Measurements from ENCODE around the gene BST2. TPM values are rescaled to one million over a fixed set of nuclear protein-coding genes. Genes with fewer than 3 reads are reported as not detected.

The BST2 gene
- total and polyA plus RNA-seq, 9 of the 15 experiments (the other 6 are each of a cell fraction or from before 2014, with no cell fraction given): 11.2 to 232 (median 151) TPM

GRCh38 chr19:17420475-17420924 lies 15.1 kb upstream of the BST2 start (continued):
- TF ChIP-seq MAX (CRISPR knock-in tag; IDR thresholded peaks at IDR 0.05): peak; percentile 61
- no peak for TF ChIP-seq GMEB1 (CRISPR knock-in tag; IDR thresholded peaks at IDR 0.05)
- TF ChIP-seq ARID3B (CRISPR knock-in tag; IDR thresholded peaks at IDR 0.05; ENCODE audit: borderline replicate concordance): no peak
- TF ChIP-seq TCF15 (CRISPR knock-in tag; IDR thresholded peaks at IDR 0.05): no peak
- peak; percentile 99 for TF ChIP-seq ZNF263 (CRISPR knock-in tag; IDR thresholded peaks at IDR 0.05; ENCODE audit: borderline replicate concordance)
- no peak for TF ChIP-seq MCM5 (IDR thresholded peaks at IDR 0.05; ENCODE audit: low read depth)
- no peak for TF ChIP-seq PPARD (CRISPR knock-in tag; IDR thresholded peaks at IDR 0.05)
- 0 out of 2 replicates have a peak, but pooled peaks have one; percentile 30 for TF ChIP-seq MYC (IDR thresholded peaks at IDR 0.05; ENCODE audit: low read depth, low read length)
- TF ChIP-seq MYC (CRISPR knock-in tag; IDR thresholded peaks at IDR 0.05; ENCODE audit: borderline replicate concordance, low read depth): 0 out of 2 replicates have a peak, but pooled peaks have one; percentile 34
- no peak for TF ChIP-seq KDM1A (IDR thresholded peaks at IDR 0.05)
- TF ChIP-seq ZNF830 (CRISPR knock-in tag; IDR thresholded peaks at IDR 0.05): no peak
- TF ChIP-seq NR2C2 (CRISPR knock-in tag; IDR thresholded peaks at IDR 0.05): no peak
- no peak for TF ChIP-seq NR2C2 (tag; IDR thresholded peaks at IDR 0.05)
- TF ChIP-seq, protein P1, sequence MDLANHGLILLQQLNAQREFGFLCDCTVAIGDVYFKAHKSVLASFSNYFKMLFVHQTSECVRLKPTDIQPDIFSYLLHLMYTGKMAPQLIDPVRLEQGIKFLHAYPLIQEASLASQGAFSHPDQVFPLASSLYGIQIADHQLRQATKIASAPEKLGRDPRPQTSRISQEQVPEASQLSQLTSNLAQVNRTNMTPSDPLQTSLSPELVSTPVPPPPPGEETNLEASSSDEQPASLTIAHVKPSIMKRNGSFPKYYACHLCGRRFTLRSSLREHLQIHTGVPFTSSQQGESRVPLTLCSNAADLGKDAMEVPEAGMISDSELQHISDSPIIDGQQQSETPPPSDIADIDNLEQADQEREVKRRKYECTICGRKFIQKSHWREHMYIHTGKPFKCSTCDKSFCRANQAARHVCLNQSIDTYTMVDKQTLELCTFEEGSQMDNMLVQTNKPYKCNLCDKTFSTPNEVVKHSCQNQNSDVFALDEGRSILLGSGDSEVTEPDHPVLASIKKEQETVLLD (IDR thresholded peaks at IDR 0.05): 0 out of 2 replicates have a peak, but pooled peaks have one; percentile 41
- no peak for TF ChIP-seq ZNF445 (CRISPR knock-in tag; IDR thresholded peaks at IDR 0.05; ENCODE audit: low read depth)
- no peak for TF ChIP-seq POU5F1 (IDR thresholded peaks at IDR 0.05; ENCODE audit: borderline replicate concordance, low read depth, low read length, partially characterized antibody)
- no peak for TF ChIP-seq CHD1 (IDR thresholded peaks at IDR 0.05; ENCODE audit: low read length)
- TF ChIP-seq CHCHD3 (CRISPR knock-in tag; IDR thresholded peaks at IDR 0.05): no peak
- peak; percentile 0; the same call in 1 of the 2 replicates for TF ChIP-seq PHF8 (IDR thresholded peaks at IDR 0.05; ENCODE audit: borderline replicate concordance, low read length)
- TF ChIP-seq HDAC8 (tag; IDR thresholded peaks at IDR 0.05): no peak
- TF ChIP-seq SRSF7 (optimal IDR thresholded peaks at IDR 0.05; ENCODE audit: low read depth, low read length): no peak
